OCI-M1 (cell line): ENCODE measurements around the gene MYO1D.
"Not testable (repeated sequence)": the region's sequence is repeated elsewhere in the genome, so short reads cannot be mapped to it uniquely, and the experiment has no call there.

Experiments used
- DNase-seq: peaks from one replicate; lab custom pipeline; 2025; lab: John Stamatoyannopoulos, UW

MYO1D gene

GRCh38 chr17:32876417-32877163 is at the start of gene MYO1D:
TSS of gene MYO1D (minus strand) at chr17:32877124. CDS start at chr17:32876872, 252 bp downstream.
- DNase-seq: peak; percentile 67

GRCh38 chr17:32926183-32926582 is 49.3 kb upstream of the MYO1D start:
- DNase-seq: no peak

GRCh38 chr17:32923905-32924304 is 47.0 kb upstream of the MYO1D start:
- not testable (repeated sequence) for DNase-seq

- DNase-seq: no peak
Measured at GRCh38 chr17:32921017-32921416, 44.1 kb upstream of the MYO1D start.

- DNase-seq: no peak
Measured at GRCh38 chr17:32920293-32920692, 43.4 kb upstream of the MYO1D start.

GRCh38 chr17:32919876-32920275 is 43.0 kb upstream of the MYO1D start:
- not testable (repeated sequence) for DNase-seq

- DNase-seq: no peak
Measured at GRCh38 chr17:32917842-32918241, 40.9 kb upstream of the MYO1D start.

GRCh38 chr17:32917081-32917480 is 40.2 kb upstream of the MYO1D start:
- DNase-seq: no peak

- no peak for DNase-seq
Measured at GRCh38 chr17:32916134-32916533, 39.2 kb upstream of the MYO1D start.

GRCh38 chr17:32915245-32915644 is 38.3 kb upstream of the MYO1D start:
- peak; percentile 13 for DNase-seq

GRCh38 chr17:32914181-32914580 is 37.3 kb upstream of the MYO1D start:
- no peak for DNase-seq

GRCh38 chr17:32913593-32913992 is 36.7 kb upstream of the MYO1D start:
- no peak for DNase-seq

- DNase-seq: no peak
Measured at GRCh38 chr17:32912218-32912897, 35.4 kb upstream of the MYO1D start.

GRCh38 chr17:32910769-32911168 is 33.8 kb upstream of the MYO1D start:
- no peak for DNase-seq

- peak; percentile 91 for DNase-seq
Measured at GRCh38 chr17:32909787-32910369, 33.0 kb upstream of the MYO1D start.

GRCh38 chr17:32907583-32907982 is 30.7 kb upstream of the MYO1D start:
- DNase-seq: no peak

GRCh38 chr17:32904891-32905290 is 28.0 kb upstream of the MYO1D start:
- no peak for DNase-seq

GRCh38 chr17:32903774-32904673 is 27.1 kb upstream of the MYO1D start:
- DNase-seq: peak; percentile 16

- peak; percentile 10 for DNase-seq
Measured at GRCh38 chr17:32901743-32902142, 24.8 kb upstream of the MYO1D start.

GRCh38 chr17:32899236-32900013 is 22.5 kb upstream of the MYO1D start:
- DNase-seq: peak; percentile 16

GRCh38 chr17:32896647-32897258 is 19.8 kb upstream of the MYO1D start:
- peak; percentile 70 for DNase-seq
